LNCaP clone FGC (cell line): Measurements from ENCODE around the gene NHERF1.

ENCODE experiments used
- DNase-seq: peaks from one replicate; pipeline ENCODE4 v3.0.0-alpha.2; 2011; ENCODE audit warnings: low read depth
- H3K4me3 ChIP-seq: 2 replicates; pipeline ENCODE4 v1.5.1; 2011; ENCODE audit warnings: mild to moderate bottlenecking, low read depth, low read length, control low read depth
- TF ChIP-seq, protein P1 (sequence below): IDR thresholded peaks from 2 replicates; pipeline ENCODE4 v1.5.1; 2012; ENCODE audit warnings: mild to moderate bottlenecking; ENCODE audit not compliant: control insufficient read depth, insufficient read depth; ENCODE audit errors: extremely low read depth

NHERF1 gene

GRCh38 chr17:74815550-74816370 lies 67.3 kb downstream of the NHERF1 start:
- TF ChIP-seq, protein P1, sequence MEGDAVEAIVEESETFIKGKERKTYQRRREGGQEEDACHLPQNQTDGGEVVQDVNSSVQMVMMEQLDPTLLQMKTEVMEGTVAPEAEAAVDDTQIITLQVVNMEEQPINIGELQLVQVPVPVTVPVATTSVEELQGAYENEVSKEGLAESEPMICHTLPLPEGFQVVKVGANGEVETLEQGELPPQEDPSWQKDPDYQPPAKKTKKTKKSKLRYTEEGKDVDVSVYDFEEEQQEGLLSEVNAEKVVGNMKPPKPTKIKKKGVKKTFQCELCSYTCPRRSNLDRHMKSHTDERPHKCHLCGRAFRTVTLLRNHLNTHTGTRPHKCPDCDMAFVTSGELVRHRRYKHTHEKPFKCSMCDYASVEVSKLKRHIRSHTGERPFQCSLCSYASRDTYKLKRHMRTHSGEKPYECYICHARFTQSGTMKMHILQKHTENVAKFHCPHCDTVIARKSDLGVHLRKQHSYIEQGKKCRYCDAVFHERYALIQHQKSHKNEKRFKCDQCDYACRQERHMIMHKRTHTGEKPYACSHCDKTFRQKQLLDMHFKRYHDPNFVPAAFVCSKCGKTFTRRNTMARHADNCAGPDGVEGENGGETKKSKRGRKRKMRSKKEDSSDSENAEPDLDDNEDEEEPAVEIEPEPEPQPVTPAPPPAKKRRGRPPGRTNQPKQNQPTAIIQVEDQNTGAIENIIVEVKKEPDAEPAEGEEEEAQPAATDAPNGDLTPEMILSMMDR: no peak
- no peak for DNase-seq
- no peak overlapping the region for H3K4me3 ChIP-seq

GRCh38 chr17:74816905-74817620 lies 68.6 kb downstream of the NHERF1 start:
- DNase-seq: no peak
- no peak overlapping the region for H3K4me3 ChIP-seq
- TF ChIP-seq, protein P1: no peak

GRCh38 chr17:74818291-74818938 lies 70.0 kb downstream of the NHERF1 start:
- H3K4me3 ChIP-seq: no peak overlapping the region
- no peak for DNase-seq
- TF ChIP-seq, protein P1: no peak
